HG02588 (cell line): ENCODE results near the gene EMILIN3.

Experiments used
- ATAC-seq: cut with Tn5 transposase; IDR thresholded peaks from one replicate; pipeline ENCODE4 v1.9.1; 2021; ENCODE audit warnings: mild to moderate bottlenecking, moderate library complexity; ENCODE audit not compliant: unreplicated experiment

The EMILIN3 gene

DNA sequence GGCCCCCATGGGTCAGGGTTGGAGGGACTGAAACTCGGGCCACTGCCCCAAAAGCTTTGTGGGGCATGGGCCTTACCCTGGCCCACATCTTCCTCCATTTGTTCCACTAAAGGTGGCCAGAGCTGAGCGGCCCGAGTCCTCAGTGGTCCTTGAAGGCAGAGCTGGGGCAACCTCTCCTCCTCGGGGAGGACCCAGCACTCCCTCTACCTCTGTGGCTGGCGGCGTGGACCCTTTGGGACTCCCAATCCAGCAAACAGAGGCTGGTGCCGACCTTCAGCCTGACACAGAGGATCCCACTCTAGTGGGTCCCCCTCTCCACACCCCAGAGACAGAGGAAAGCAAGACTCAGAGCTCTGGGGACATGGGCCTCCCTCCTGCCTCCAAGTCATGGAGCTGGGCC, 16.7 kb downstream of the EMILIN3 start:
- no peak for ATAC-seq

GRCh38 chr20:41349266-41349665, 17.4 kb downstream of the EMILIN3 start:
- ATAC-seq = no peak

DNA sequence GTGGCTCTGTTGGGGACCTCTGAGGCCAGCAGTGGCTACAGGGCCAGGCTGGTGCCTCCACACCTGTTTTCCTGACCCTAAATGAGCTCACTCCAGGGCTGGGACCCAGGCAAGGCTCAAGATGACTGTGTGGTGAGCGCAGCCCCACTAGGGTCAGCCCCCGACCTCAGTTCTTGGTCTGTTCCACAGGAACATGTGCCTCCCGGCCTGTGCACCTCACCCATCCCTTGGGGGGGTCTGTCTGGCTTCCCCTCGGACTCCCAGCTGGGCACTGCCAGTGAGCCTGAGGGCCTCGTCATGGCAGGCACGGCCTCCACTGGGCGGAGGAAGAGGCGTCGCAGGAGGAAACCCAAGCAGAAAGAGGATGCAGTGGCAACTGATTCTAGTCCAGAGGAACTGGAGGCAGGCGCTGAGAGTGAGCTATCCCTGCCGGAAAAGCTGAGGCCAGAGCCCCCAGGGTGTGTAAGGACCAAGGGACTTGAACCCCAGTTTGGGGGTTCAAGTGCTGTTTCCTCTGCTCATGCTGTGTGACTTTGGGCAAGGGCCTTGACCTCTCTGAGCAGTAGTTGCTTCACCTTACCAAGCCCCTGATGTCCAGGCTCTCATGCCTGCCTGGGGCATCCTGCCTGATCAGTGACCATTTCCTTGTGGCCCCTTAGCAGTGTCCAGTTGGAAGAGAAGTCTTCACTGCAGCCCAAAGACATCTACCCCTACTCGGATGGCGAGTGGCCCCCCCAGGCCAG, 18.0 kb downstream of the EMILIN3 start:
- no peak for ATAC-seq

- ATAC-seq = no peak
These were observed 18.8 kb downstream of the EMILIN3 start for GRCh38 chr20:41347523-41348429.

GRCh38 chr20:41345729-41346067, 20.9 kb downstream of the EMILIN3 start:
- no peak for ATAC-seq

DNA sequence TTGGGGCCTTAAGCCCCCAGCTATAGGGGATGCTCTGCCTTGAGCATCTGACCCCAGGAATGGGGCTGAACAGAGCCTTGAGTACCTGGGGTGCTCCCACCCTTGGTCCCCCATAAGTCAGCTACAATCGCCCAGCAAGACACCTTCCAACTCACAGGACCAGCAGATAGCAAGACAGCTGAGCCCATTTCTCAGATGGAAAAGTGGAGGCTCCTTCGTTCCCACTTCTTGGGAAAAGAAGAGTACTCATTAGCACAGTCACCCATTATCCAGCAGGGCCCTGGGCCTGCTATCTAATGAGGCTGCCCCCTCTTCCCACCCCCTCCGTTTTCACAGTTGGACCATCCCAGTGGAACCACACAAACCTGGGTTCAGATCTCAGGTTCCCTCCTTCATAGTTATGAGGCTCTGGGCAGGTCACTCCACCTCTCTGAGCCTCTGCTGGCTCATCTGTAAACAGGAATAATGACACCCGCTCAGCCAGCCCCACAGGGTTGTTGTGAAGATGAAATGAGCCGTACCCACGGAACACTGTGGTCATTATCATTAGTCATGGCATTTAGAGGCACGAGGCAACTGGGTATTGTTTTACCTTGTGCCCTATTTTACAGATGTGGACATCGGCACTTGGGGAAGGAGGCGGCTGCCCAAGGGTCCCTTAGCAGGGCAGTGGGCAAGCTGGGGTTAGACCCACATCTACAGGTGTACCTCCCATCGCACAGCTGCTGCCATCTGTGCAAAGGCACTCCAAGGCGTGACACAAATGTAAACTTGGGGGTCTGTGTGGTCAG, 21.5 kb downstream of the EMILIN3 start:
- no peak for ATAC-seq

GRCh38 chr20:41344477-41344876, 22.1 kb downstream of the EMILIN3 start:
- ATAC-seq = no peak

DNA sequence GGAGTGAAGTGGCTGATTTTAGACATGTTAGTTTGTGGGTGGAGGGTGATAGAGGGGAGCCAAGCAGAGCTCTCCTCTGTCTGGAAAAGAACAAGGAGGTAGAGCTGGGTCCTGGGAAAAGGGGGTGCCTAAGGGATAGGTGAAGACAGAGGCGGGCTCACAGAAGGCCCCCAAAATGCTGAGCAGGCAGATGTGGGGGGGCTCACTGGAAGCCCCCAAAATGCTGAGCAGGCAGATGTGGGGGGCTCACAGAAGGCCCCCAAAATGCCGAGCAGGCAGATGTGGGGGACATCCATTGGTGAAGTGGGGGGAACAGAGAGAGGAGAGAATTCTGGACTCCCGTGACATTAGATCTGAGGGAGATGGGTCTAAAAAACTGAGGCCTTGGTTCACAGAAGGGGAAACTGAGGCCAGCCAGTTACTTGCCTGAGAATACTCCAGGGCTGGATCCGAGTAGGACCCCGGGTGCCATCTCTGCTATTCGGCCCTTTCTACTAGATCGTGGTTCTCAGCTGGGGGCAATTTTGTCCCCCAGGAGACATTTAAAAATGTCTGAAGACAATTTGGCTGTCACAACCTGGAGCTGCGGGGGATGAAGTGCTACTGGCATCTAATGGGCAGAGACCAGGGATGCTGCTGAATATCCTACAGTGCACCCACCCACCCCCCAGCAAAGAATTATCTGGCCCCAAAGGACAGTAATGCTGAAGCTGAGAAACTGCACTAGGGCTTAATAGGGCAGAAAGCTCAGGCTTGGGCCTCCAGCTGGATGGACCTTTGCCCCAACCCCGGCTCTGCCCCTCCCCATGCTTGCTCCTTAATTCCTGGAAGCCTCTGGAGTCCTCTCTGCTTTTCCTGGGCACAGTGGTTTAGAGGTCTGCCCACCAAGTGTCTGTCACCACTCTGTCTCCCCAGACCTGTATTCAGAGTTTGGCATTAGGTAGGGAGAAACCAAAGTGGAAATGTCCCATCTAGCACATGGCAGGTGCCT, 23.8 kb downstream of the EMILIN3 start:
- ATAC-seq = no peak

DNA sequence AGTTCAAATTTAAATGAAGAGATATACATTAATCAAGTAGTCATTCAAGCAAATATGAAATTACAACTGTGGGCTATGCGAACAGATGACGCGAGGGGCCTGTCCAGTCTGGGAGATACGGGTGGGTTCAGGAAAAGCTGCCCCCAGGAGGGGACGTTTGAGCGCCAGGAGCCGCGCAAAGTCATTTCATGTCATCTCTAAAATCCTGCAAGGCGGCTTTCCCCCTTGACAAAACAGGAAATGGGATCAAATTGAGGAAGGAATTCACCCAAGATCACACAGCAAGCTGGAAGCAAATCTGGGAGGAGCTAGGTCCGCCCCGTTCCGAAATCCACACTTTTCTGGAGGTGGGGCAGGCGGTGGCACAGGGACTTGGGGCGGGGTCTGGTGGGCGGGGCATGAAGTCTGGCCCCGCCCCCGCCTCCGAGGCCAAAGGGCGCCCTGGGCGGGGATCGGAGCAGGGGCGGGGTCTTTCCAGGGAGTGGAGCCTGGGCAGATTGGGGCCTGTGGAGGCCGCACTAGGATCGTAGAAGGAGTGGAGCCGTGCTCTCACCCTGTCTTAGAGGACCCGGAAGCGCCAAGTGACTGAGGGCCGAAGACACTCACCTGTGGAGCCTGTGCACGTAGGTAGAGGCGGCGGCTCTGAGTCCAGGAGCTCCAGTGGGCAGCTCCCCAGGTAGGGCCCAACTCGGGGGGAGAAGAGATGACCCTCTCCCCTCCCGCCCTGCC, 26.1 kb downstream of the EMILIN3 start, which contains the start of gene LPIN3:
LPIN3 (plus strand) TSS at position 495 of the 729 bp plus-strand sequence. CDS start 4,983 bp downstream, outside the sequence.
- peak; percentile 41 for ATAC-seq

DNA sequence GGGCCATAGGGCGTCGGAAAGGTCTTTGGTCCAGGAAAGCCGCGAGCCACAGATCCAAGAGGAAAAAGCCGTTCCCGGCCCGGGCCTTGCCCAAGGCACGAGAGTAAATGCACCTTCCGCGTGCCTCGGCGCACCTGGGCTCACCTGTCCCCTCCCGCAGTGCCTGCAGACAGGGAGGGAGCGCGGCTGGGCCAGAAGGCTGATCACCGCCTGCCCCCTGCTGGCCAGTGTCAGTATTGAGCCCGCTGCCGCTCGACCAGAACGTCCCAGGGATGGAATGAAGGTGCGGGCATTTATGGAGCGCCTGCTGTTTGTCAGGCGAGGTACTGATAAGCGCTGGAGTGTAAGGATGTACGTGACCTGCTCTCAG, 26.7 kb downstream of the EMILIN3 start:
- ATAC-seq = peak; percentile 69

DNA sequence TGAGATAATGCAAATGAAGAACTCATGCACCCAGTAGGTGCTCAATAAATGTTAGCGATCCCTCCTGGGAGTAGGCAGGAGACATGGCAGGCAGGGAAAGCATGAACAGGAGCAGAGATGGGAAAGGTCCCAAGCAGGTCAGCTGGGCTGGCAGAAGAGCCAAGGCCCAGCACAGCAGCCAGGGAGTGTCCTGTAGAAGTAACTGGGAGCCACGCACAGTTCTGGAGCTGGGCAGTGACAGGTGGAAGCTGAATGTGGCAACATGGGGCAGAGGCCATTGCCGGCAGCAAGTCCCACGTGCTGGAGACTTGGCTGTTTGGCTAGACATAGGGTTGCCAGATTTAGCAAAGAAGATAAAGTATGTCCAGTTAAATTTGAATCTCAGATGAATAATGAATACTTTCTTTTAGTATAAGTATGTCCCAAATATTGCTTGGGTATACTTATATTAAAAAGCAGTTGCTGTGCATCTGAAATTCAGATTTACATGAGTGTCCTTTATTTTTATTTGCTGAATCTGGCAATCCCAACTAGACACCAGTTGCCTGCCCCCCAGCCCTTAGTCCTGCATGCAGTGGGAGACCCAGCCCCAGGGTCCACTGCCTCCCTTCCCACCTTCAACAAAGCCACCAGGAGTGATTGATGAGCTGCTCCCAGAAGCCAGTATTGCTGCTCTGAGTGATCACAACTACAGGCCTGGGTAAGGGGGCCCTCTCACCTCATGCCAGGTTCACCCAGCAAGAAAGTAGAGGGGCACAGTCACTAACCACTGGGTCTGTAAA, 29.7 kb downstream of the EMILIN3 start:
- no peak for ATAC-seq

- no peak for ATAC-seq
These were observed 31.0 kb downstream of the EMILIN3 start for GRCh38 chr20:41335591-41335990.

DNA sequence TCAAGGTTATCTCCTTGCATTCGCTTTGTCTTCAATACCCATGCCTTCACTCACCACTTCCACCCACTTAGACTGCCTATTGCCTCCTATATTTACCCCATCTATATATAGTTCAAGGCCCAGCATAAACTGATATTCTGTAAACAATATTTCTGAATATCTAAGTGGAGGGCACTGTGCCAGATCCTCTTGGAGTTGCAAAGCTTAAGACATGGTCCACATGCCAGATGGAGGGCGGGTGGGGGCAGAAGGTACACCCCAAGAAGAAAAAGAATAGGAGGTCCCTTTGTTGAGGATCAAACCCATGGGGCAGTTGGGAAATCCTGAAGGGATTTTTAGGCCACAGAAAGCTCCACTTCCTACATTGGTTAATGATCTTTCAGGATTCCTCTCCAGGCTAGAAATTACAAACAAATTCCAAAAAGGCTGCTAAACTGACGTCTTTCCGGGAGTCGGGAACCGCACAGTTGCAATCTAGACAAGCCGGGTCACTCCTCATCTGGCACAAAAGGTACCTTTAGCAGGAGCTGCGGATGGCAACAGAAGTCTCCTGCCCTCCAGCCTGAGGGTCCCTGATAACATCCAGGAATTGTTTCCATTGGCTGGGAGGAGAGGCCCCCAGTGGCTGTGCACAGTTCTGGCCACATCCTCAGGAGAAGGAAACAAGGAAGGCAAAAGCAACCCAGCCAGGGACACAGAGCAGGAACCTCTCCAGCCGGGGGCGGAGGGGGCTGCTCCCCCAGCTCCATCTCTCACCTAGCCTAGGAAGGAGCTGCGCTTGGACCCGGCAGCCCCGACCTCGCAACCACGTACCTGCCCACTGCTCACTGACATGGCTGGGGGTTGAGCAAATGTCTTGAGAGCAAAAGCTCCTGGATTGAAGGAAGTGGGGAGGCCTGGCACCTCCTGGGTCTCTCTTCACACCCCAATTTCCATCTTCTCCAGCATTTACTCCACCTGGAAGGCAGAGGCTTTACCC, 31.9 kb downstream of the EMILIN3 start:
- no peak for ATAC-seq

- ATAC-seq = no peak
These were observed 32.6 kb downstream of the EMILIN3 start for GRCh38 chr20:41334036-41334435.

DNA sequence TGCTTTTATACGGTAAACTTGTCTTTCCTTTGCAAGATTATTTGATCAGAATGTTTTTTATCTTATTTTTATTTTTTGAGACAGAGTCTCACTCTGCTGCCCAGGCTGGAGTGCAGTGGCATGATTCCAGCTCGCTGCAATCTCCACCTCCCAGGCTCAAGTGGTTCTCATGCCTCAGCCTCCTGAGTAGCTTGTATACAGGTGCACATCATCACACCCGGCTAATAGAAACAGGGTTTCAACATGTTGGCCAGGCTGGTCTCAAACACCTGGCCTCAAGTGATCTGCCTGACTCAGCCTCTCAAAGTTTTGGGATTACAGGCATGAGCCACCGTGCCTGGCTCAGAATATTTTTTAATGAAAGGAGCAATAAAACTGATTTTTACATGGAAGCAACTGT, 34.9 kb downstream of the EMILIN3 start:
- no peak for ATAC-seq

- ATAC-seq = no peak
These were observed 35.7 kb downstream of the EMILIN3 start for GRCh38 chr20:41330941-41331340.

- ATAC-seq = no peak
These were observed 36.3 kb downstream of the EMILIN3 start for GRCh38 chr20:41330343-41330720.
